GM18502 (cell line): Measurements from ENCODE around the gene PRKACB.
"Not testable (repeated sequence)": the region's sequence is repeated elsewhere in the genome, so short reads cannot be mapped to it uniquely, and the experiment has no call there.

Experiments used
- ATAC-seq: cut with Tn5 transposase; IDR thresholded peaks from one replicate; pipeline ENCODE4 v1.9.1; 2021; ENCODE audit warnings: mild to moderate bottlenecking; ENCODE audit not compliant: unreplicated experiment, poor library complexity

The PRKACB gene

GRCh38 chr1:84260852-84261518, 116.9 kb downstream of the PRKACB start:
- no peak for ATAC-seq

GRCh38 chr1:84264961-84265360, 120.9 kb downstream of the PRKACB start:
- no peak for ATAC-seq

GRCh38 chr1:84265867-84266266, 121.8 kb downstream of the PRKACB start:
- ATAC-seq, result no peak

- ATAC-seq, result no peak
Observed at GRCh38 chr1:84266748-84267147, 122.7 kb downstream of the PRKACB start.

- ATAC-seq, result no peak
Observed at GRCh38 chr1:84267476-84267875, 123.4 kb downstream of the PRKACB start.

GRCh38 chr1:84268346-84268745, 124.3 kb downstream of the PRKACB start:
- no peak for ATAC-seq

GRCh38 chr1:84269306-84269705, 125.2 kb downstream of the PRKACB start:
- ATAC-seq, result no peak

- peak; percentile 98 for ATAC-seq
Observed at GRCh38 chr1:84271441-84272151, 127.5 kb downstream of the PRKACB start.

- no peak for ATAC-seq
Observed at GRCh38 chr1:84272401-84272800, 128.3 kb downstream of the PRKACB start.

GRCh38 chr1:84277343-84278059, 133.4 kb downstream of the PRKACB start:
- no peak for ATAC-seq

GRCh38 chr1:84278905-84279304, 134.8 kb downstream of the PRKACB start:
- ATAC-seq, result no peak

GRCh38 chr1:84280912-84281311, 136.8 kb downstream of the PRKACB start:
- ATAC-seq, result no peak

GRCh38 chr1:84282780-84283333, 138.8 kb downstream of the PRKACB start:
- no peak for ATAC-seq

GRCh38 chr1:84283381-84283780, 139.3 kb downstream of the PRKACB start:
- ATAC-seq, result no peak

- ATAC-seq, result no peak
Observed at GRCh38 chr1:84286071-84286470, 142.0 kb downstream of the PRKACB start.

- ATAC-seq, result not testable (repeated sequence)
Observed at GRCh38 chr1:84287389-84287788, 143.3 kb downstream of the PRKACB start.
